Liver (tissue), 9 donors: Measurements from ENCODE around the gene COG4. TPM values are rescaled to one million over a fixed set of nuclear protein-coding genes. Genes with fewer than 3 reads are reported as not detected.

Source experiments
- DNase-seq: peaks from one replicate; pipeline ENCODE4 v3.0.0-alpha.2; 2017; ENCODE audit warnings: low spot score
- H3K27ac ChIP-seq, 2 donors: one replicate each; pipeline ENCODE4 v1.7.0; 2013; ENCODE audit warnings: inconsistent platforms in 2 of 2, low read length in 2 of 2, control low read depth in 1 of 2, low read depth in 1 of 2, mild to moderate bottlenecking in 1 of 2
- H3K27me3 ChIP-seq, 4 donors: one replicate each; pipeline versions ENCODE4 v1.6.1 to v1.7.0; 2013; ENCODE audit warnings: low read length in 3 of 4, inconsistent platforms in 1 of 4, mild to moderate bottlenecking in 1 of 4, moderate library complexity in 1 of 4; ENCODE audit not compliant: control insufficient read depth in 4 of 4, insufficient read depth in 4 of 4
- H3K36me3 ChIP-seq, 4 donors: one replicate each; pipeline versions ENCODE4 v1.6.1 to v1.7.0; 2013; ENCODE audit warnings: low read length in 3 of 4, mild to moderate bottlenecking in 3 of 4, low read depth in 1 of 4, moderate library complexity in 1 of 4; ENCODE audit not compliant: control insufficient read depth in 4 of 4, insufficient read depth in 3 of 4
- H3K4me1 ChIP-seq, 4 donors: one replicate each; pipeline versions ENCODE4 v1.6.1 to v1.7.0; 2013; ENCODE audit warnings: low read length in 3 of 4, mild to moderate bottlenecking in 3 of 4, moderate library complexity in 1 of 4; ENCODE audit not compliant: control insufficient read depth in 4 of 4, insufficient read depth in 4 of 4
- H3K4me3 ChIP-seq, 3 donors: one replicate each; pipeline versions ENCODE4 v1.6.1 to v1.7.0; 2013; ENCODE audit warnings: low read length in 3 of 3, control low read depth in 1 of 3, low read depth in 1 of 3, mild to moderate bottlenecking in 1 of 3
- H3K9ac ChIP-seq, 2 donors: one replicate each; pipeline ENCODE4 v1.7.0; 2013; ENCODE audit warnings: low read length in 2 of 2, mild to moderate bottlenecking in 2 of 2, moderate library complexity in 2 of 2, control low read depth in 1 of 2, low read depth in 1 of 2
- H3K9me3 ChIP-seq, 4 donors: one replicate each; pipeline versions ENCODE4 v1.6.1 to v1.7.0; 2013; ENCODE audit warnings: low read length in 3 of 4; ENCODE audit not compliant: control insufficient read depth in 4 of 4
- ATF3 ChIP-seq: IDR thresholded peaks from 2 replicates; pipeline ENCODE4 v1.6.1; 2016; ENCODE audit warnings: antibody characterized with exemption
- EGR1 ChIP-seq, 2 donors: IDR thresholded peaks; 2 replicates each; pipeline ENCODE4 v1.6.1; 2016 to 2018; ENCODE audit warnings: antibody characterized with exemption in 2 of 2, low read depth in 2 of 2
- FOXA1 ChIP-seq: IDR thresholded peaks from 2 replicates; pipeline ENCODE4 v1.6.1; 2016; ENCODE audit warnings: antibody characterized with exemption
- FOXA2 ChIP-seq: IDR thresholded peaks from 2 replicates; pipeline ENCODE4 v1.6.1; 2016; ENCODE audit warnings: antibody characterized with exemption
- GABPA ChIP-seq, 2 donors: IDR thresholded peaks in 1 of 2; conservative IDR thresholded peaks in 1 of 2; 2 replicates each; pipeline ENCODE4 v1.6.1; 2016; ENCODE audit warnings: antibody characterized with exemption in 2 of 2, mild to moderate bottlenecking in 1 of 2, moderate library complexity in 1 of 2
- HNF4A ChIP-seq, 2 donors: conservative IDR thresholded peaks; 2 replicates each; pipeline ENCODE4 v1.6.1; 2016; ENCODE audit warnings: antibody characterized with exemption in 2 of 2, mild to moderate bottlenecking in 2 of 2
- HNF4G ChIP-seq: IDR thresholded peaks from 2 replicates; pipeline ENCODE4 v1.6.1; 2016; ENCODE audit warnings: antibody characterized with exemption
- MAX ChIP-seq: IDR thresholded peaks from 2 replicates; pipeline ENCODE4 v1.6.1; 2016; ENCODE audit warnings: antibody characterized with exemption
- NR2F2 ChIP-seq: IDR thresholded peaks from 2 replicates; pipeline ENCODE4 v1.6.1; 2016; ENCODE audit warnings: antibody characterized with exemption
- RAD21 ChIP-seq, 2 donors: IDR thresholded peaks; 2 replicates each; pipeline ENCODE4 v1.6.1; 2016; ENCODE audit warnings: antibody characterized with exemption in 2 of 2, mild to moderate bottlenecking in 2 of 2
- REST ChIP-seq: IDR thresholded peaks from 2 replicates; pipeline ENCODE4 v1.6.1; 2016; ENCODE audit warnings: antibody characterized with exemption, mild to moderate bottlenecking
- RXRA ChIP-seq, 2 donors: IDR thresholded peaks; 2 replicates each; pipeline ENCODE4 v1.6.1; 2017 to 2018; ENCODE audit warnings: antibody characterized with exemption in 2 of 2, mild to moderate bottlenecking in 1 of 2
- SP1 ChIP-seq: IDR thresholded peaks from 2 replicates; pipeline ENCODE4 v1.6.1; 2018; ENCODE audit warnings: antibody characterized with exemption, mild to moderate bottlenecking
- TAF1 ChIP-seq: conservative IDR thresholded peaks from 2 replicates; pipeline ENCODE4 v1.6.1; 2016; ENCODE audit warnings: antibody characterized with exemption, mild to moderate bottlenecking
- YY1 ChIP-seq: IDR thresholded peaks from 2 replicates; pipeline ENCODE4 v1.6.1; 2016; ENCODE audit warnings: antibody characterized with exemption, mild to moderate bottlenecking
- ZBTB33 ChIP-seq: IDR thresholded peaks from 2 replicates; pipeline ENCODE4 v1.6.1; 2016; ENCODE audit warnings: antibody characterized with exemption
- WGBS: extraction: QIAGEN DNeasy Blood & Tissue Kit; methylation state at CpG from one replicate; pipeline ENCODE4 v1.1.7; 2013; 5-methylcytosine and 5-hydroxymethylcytosine counted together
- polyA plus RNA-seq, 2 donors: library from polyadenylated mRNA; stranded (reverse) in 1 of 2; unstranded in 1 of 2; fragments of 200-250 nt in 1 of 2; fragments of >200 nt in 1 of 2; fragmentation: Nextera tagmentation in 1 of 2; extraction: Ambion mirVana in 1 of 2; gene quantifications; one replicate each; pipeline versions ENCODE4 v1.2.1 to v1.2.3, GENCODE V29; 2013 to 2015
- total RNA-seq, 2 donors: library from RNA; depleted of rRNA; stranded (reverse); fragments of >200 nt; gene quantifications; one replicate each; pipeline ENCODE4 v1.2.3, GENCODE V29; 2014
- donor health status: healthy.
- donor health status: healthy.
- donor health status: healthy.
- donor health status: healthy.
- donor health status: healthy.

COG4 gene
- total and polyA plus RNA-seq, 4 donors: 15.3 to 59.5 (median 27.2) TPM

GRCh38 chr16:70432723-70433457 is 90.5 kb downstream of the COG4 start (continued):
- TF ChIP-seq ZBTB33: no peak
- TF ChIP-seq FOXA1: no peak
- no peak for TF ChIP-seq TAF1
- TF ChIP-seq HNF4A (conservative IDR thresholded peaks at IDR 0.05): no peak
- no peak for TF ChIP-seq YY1
- no peak for TF ChIP-seq ATF3
- TF ChIP-seq RAD21 (IDR thresholded peaks at IDR 0.05): no peak
- TF ChIP-seq FOXA2: no peak
- no peak for TF ChIP-seq SP1

GRCh38 chr16:70432356-70432722 is 91.0 kb downstream of the COG4 start:
- DNase-seq: peak; percentile 39
- 72% methylated on average over 3 of the region's 3 CpGs for WGBS
- Histone ChIP-seq H3K9me3 (no peaks in the 10 kb centered on the region), H3K4me1 (peaks cover 30 to 48% (median 33%) of the 10 kb centered on the region in 4 donors), H3K27me3 (no peaks in the 10 kb centered on the region), H3K4me3 (no peak overlapping the region), H3K9ac (no peak overlapping the region), H3K36me3 (no peaks in the 10 kb centered on the region), H3K27ac (no peak overlapping the region)
- TF ChIP-seq NR2F2 (no peak), RXRA (IDR thresholded peaks at IDR 0.05) (no peak), GABPA (IDR thresholded peaks at IDR 0.05 in 1 of 2, conservative IDR thresholded peaks at IDR 0.05 in 1 of 2) (no peak), FOXA1 (no peak), YY1 (no peak), EGR1 (IDR thresholded peaks at IDR 0.05; ENCODE audit: low read depth in 2 of 2) (no peak), REST (no peak), MAX (no peak), RAD21 (IDR thresholded peaks at IDR 0.05) (no peak), HNF4G (no peak), ZBTB33 (no peak), HNF4A (conservative IDR thresholded peaks at IDR 0.05) (no peak)
